Activated naive CD4-positive, alpha-beta T cell treated with anti-CD3 and anti-CD28 coated beads for 36 hours (primary cell): ENCODE data around the gene MMP14. TPM values are rescaled to one million over a fixed set of nuclear protein-coding genes. Genes with fewer than 3 reads are reported as not detected.
A peak's percentile ranks its signal among the peaks of the same experiment; 100 is the strongest.

ENCODE experiments used
- CTCF ChIA-PET: fragments of 350-600 bp; sonication (Branson Sonifier 250); formaldehyde crosslinking; loops from one replicate; lab custom pipeline; 2021; ENCODE audit warnings: antibody characterized with exemption; lab: Charles Lee
- DNase-seq: peaks from one replicate; pipeline ENCODE4 v3.0.0-alpha.2; 2020
- H3K27ac Mint-ChIP-seq: one replicate; pipeline ENCODE4 v1.8.0; 2021; ENCODE audit warnings: mild to moderate bottlenecking, mixed read lengths
- H3K27me3 Mint-ChIP-seq: one replicate; pipeline ENCODE4 v1.8.0; 2021; ENCODE audit warnings: low read depth, mixed read lengths
- H3K36me3 Mint-ChIP-seq: one replicate; pipeline ENCODE4 v1.8.0; 2021; ENCODE audit warnings: low read depth, mixed read lengths
- H3K4me1 Mint-ChIP-seq: one replicate; pipeline ENCODE4 v1.8.0; 2021; ENCODE audit warnings: low read depth, mixed read lengths
- H3K4me3 Mint-ChIP-seq: one replicate; pipeline ENCODE4 v1.8.0; 2021; ENCODE audit warnings: mild to moderate bottlenecking, moderate library complexity, mixed read lengths
- H3K9me3 Mint-ChIP-seq: one replicate; pipeline ENCODE4 v1.8.0; 2021; ENCODE audit warnings: mixed read lengths
- intact Hi-C: fragments of 100-400 bp; cut with micrococcal nuclease; formaldehyde crosslinking; loops from one replicate; pipeline ENCODE4 v1.15.1; 2023
- total RNA-seq, 2 experiments: library from RNA; stranded (reverse); gene quantifications; one replicate each; pipeline ENCODE4 v1.2.3, GENCODE V29; 2021

The MMP14 gene
- total RNA-seq, 2 experiments from 2014 or later: 1.3 to 2.1 TPM

DNA sequence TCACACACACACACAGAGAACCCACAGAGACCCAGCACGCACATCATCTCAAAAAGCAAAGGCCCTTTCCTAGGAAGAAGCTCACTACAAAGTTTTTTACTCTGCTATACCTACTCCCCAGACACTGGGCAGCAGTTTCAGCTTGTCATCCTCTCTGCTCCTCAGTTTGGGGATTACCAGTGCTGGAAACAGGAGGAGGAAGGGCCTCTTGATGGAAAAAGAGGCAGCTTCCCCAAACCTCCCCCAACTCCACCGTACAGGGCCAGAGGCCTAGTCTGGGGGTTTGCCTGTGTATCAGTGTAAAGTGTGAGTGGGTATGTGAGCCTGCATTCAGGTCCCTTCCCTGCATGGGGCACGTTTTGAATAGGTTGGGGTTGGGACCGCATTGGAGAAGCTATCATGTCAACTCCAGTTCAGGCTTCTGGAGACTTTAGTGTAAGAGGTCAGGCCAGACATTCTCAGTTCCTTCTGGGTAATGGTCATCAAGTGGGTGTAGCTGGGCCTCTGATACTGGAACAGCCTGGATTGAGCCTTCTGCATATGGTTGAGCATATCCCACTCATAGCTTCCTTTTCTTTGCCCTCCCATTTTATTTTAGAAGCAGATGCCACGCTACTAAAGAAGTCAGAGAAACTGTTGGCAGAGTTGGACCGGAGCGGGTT, 47.8 kb downstream of the MMP14 start:
- H3K27ac Mint-ChIP-seq: no peak overlapping the region
- intact Hi-C loops: no loop called here
- CTCF ChIA-PET: interaction anchor here (0.5 to 10.8 kb wide), 7 partner anchors 12 to 111 kb away, joined by 3 to 125 read pairs (median 4); partner anchors contain the start of gene LRP10
- H3K36me3 Mint-ChIP-seq: no peaks in the 10 kb centered on the region
- no peak for DNase-seq
- H3K4me1 Mint-ChIP-seq: peaks cover 40% of the 10 kb centered on the region
- H3K4me3 Mint-ChIP-seq: no peak overlapping the region
- H3K9me3 Mint-ChIP-seq: no peaks in the 10 kb centered on the region
- H3K27me3 Mint-ChIP-seq: peaks cover 2% of the 10 kb centered on the region

DNA sequence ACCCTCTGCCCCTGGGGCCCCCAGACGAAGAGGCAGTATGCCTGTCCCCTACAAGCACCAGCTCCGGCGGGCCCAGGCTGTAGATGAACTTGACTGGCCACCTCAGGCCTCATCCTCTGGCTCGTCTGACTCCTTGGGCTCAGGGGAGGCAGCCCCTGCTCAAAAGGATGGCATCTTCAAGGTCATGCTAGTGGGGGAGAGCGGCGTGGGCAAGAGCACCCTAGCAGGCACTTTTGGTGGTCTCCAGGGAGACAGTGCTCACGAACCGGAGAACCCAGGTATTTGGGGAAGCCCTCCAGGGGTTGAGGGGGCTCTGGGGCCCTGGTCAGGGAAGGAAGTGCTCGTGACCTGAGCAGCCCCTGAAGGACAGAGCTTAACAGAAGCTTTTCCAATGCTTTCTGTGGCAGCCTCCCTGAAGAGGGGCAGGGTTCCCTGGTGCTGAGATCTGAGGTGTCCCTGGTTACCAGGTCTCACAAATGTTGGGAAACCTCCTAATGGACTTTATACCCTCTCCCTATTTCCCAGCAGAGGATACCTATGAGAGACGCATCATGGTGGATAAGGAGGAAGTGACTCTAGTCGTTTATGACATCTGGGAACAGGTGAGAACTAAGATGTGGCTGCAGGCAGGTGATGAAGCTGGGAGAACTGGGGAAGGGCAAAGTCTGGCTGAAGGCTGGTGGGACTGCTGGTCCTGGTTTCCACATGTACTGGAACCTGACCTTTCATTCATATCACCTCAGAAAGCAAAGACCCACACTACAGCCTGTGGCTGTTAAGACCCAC, 48.5 kb downstream of the MMP14 start:
- no peak for DNase-seq
- Mint-ChIP-seq H3K36me3 (no peaks in the 10 kb centered on the region), H3K4me3 (no peak overlapping the region), H3K4me1 (peaks cover 45% of the 10 kb centered on the region), H3K9me3 (no peaks in the 10 kb centered on the region), H3K27me3 (peaks cover 2% of the 10 kb centered on the region), H3K27ac (no peak overlapping the region)
- intact Hi-C loops: no loop called here
- CTCF ChIA-PET: interaction anchor here (0.9 to 10.8 kb wide), 6 partner anchors 12 to 61 kb away, joined by 3 to 125 read pairs (median 4); partner anchors contain the start of gene LRP10

DNA sequence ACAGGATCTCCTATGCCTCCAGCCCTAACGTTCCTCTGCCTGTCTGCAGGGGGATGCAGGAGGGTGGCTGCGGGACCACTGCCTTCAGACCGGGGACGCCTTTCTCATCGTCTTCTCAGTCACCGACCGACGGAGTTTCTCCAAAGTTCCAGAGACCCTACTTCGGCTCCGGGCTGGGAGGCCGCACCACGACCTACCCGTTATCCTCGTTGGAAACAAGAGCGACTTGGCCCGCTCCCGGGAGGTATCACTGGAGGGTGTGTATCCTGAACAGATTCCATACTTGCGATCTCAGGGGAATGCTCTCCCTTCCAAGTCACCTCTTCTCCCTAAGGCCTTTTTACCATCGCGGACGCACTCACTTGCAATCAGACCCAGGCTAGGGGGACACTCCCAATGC, 49.6 kb downstream of the MMP14 start:
- Mint-ChIP-seq H3K4me3 (peak overlapping the region; percentile 83), H3K27me3 (peaks cover 2% of the 10 kb centered on the region), H3K9me3 (no peaks in the 10 kb centered on the region), H3K36me3 (no peaks in the 10 kb centered on the region), H3K27ac (no peak overlapping the region), H3K4me1 (peaks cover 50% of the 10 kb centered on the region)
- intact Hi-C loops: loop anchor here (2.0 kb wide), 1 partner anchor 57 kb away; the partner anchor contains the start of gene MRPL52
- DNase-seq: no peak
- CTCF ChIA-PET: interaction anchor here (0.9 to 10.8 kb wide), 4 partner anchors 14 to 63 kb away, joined by 3 to 125 read pairs (median 38); partner anchors contain the start of gene LRP10

DNA sequence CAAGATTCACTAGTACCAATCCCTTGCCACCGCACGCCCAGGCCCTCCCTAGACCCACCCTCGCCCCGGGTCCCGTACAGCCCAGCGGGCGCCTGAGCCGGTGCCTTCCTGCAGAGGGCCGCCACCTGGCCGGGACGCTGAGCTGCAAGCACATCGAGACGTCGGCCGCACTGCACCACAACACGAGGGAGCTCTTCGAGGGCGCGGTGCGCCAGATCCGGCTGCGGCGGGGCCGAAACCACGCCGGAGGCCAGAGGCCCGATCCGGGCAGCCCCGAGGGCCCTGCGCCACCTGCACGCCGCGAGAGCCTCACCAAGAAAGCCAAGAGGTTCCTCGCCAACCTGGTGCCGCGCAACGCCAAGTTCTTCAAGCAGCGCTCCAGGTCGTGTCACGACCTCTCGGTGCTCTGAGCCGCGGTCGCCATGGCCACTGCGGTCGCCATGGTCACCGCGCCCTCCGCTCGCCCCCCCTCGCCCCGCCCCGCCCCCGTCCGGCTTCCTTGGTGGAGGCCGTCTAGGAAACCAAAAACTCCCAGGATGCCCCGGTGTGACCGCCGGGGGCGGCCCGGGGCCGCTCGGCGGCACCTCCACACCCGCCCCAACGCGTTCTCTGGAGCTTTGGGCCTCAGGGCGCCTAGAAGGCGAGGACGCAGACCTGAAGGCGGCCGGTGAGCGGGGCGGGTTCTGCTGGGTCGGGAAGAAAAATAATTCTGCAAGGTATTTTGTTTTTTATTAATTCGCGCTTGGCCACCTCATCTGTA, 50.3 kb downstream of the MMP14 start:
- peak; percentile 87 for DNase-seq
- Mint-ChIP-seq H3K4me1 (peaks cover 50% of the 10 kb centered on the region), H3K27ac (peak overlapping the region; percentile 84), H3K36me3 (no peaks in the 10 kb centered on the region), H3K27me3 (peaks cover 2% of the 10 kb centered on the region), H3K9me3 (no peaks in the 10 kb centered on the region), H3K4me3 (peak overlapping the region; percentile 83)
- intact Hi-C loops: loop anchor here (1.0 to 2.0 kb wide), 4 partner anchors 15 to 58 kb away; partner anchors contain the start of genes LRP10, MRPL52, PRMT5 and RBM23
- CTCF ChIA-PET: interaction anchor here (1.1 to 10.8 kb wide), 4 partner anchors 14 to 43 kb away, joined by 3 to 125 read pairs (median 38); partner anchors contain the start of gene LRP10

DNA sequence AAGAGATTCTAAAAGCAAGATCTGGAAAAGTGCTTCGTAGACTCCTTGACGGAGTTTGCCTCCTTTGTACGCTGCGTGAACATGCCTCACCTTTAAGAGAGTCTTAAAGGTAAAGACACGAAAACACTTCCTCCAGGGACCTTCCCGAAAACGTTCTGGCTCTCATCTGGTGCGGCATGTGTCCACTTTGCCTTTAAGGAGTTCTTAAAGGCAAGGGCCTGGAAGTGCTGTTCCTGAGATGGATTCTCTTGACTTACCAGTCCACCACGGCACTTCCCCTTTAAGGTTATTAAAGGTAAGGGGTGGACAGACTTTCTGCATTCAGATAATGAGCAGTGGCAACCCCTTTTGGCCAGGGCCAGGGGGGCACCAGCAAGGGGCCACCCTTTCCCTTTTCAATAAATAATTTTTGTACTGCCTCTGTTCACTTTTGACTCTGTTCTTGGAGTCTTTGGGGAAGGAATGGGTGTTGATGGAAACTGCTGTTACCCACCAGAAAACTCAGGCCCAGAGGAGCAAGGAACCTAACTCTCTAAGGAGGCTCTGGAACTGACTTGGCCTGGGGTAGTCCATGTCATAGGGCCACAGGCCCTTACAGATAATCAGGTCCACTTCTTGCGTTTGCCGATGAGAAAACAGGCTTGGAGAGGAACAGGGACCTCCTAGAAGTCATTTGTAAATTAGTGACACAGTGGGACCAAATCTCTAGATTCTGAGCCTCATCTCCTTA, 51.0 kb downstream of the MMP14 start:
- Mint-ChIP-seq H3K27me3 (peaks cover 2% of the 10 kb centered on the region), H3K4me3 (peak overlapping the region; percentile 83), H3K27ac (peak overlapping the region; percentile 84), H3K9me3 (no peaks in the 10 kb centered on the region), H3K4me1 (peaks cover 50% of the 10 kb centered on the region), H3K36me3 (no peaks in the 10 kb centered on the region)
- peak; percentile 61 for DNase-seq
- CTCF ChIA-PET: interaction anchor here (1.1 to 10.8 kb wide), 5 partner anchors 13 to 73 kb away, joined by 3 to 125 read pairs (median 5); partner anchors contain the start of gene LRP10
- intact Hi-C loops: loop anchor here (1.0 to 2.0 kb wide), 4 partner anchors 16 to 59 kb away; partner anchors contain the start of genes LRP10, MRPL52, PRMT5 and RBM23

DNA sequence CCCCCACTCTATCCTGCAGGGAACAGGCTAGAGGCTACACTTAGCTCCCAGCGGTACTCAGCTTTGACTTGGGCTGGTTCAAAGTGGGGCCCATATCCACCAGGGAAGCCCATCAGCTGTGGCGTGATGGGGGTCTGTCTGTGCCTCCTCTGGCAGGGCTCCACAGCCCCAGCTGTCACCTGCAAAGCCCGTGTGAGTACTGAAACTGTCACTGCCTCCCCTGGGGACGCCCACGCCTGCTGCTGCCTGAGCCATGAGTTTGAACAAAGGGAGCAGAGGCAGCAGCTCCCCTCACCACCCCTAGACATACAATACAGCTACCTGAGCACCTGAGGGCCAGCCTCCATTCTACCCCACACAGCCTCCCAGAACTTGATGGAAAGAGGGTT, 51.6 kb downstream of the MMP14 start:
- peaks cover 2% of the 10 kb centered on the region for H3K27me3 Mint-ChIP-seq
- peak overlapping the region; percentile 83 for H3K4me3 Mint-ChIP-seq
- H3K27ac Mint-ChIP-seq: peak overlapping the region; percentile 13
- H3K4me1 Mint-ChIP-seq: peaks cover 45% of the 10 kb centered on the region
- H3K9me3 Mint-ChIP-seq: no peaks in the 10 kb centered on the region
- CTCF ChIA-PET: interaction anchor here (0.6 to 10.8 kb wide), 6 partner anchors 13 to 74 kb away, joined by 3 to 125 read pairs (median 4); partner anchors contain the start of gene LRP10
- intact Hi-C loops: loop anchor here (1.0 to 2.0 kb wide), 5 partner anchors 12 to 59 kb away; partner anchors contain the start of genes LRP10, MRPL52, PRMT5 and RBM23
- peak; percentile 59 for DNase-seq
- no peaks in the 10 kb centered on the region for H3K36me3 Mint-ChIP-seq

DNA sequence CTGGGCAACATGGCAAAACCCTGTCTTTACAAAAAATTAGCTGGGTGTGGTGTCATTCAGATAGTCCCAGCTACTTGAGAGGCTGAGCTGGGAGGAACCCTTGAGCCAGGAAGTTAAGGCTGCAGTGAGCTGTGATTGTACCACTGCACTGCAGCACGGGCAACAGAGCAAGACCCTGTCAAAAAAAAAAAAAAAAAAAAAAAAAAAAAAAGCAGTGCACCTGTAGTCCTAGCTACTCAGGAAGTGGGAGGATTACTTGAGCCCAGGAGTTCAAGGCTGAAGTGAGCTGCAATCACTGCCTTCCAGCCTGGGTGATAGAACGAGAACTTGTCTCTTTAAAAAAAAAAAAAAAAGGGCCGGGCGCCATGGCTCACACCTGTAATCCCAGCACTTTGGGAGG, 52.3 kb downstream of the MMP14 start:
- H3K27me3 Mint-ChIP-seq: peaks cover 2% of the 10 kb centered on the region
- CTCF ChIA-PET: interaction anchor here (0.6 to 10.8 kb wide), 11 partner anchors 12 to 802 kb away, joined by 3 to 125 read pairs (median 3); partner anchors contain the start of gene LRP10
- H3K4me3 Mint-ChIP-seq: no peak overlapping the region
- no peak overlapping the region for H3K27ac Mint-ChIP-seq
- no peaks in the 10 kb centered on the region for H3K36me3 Mint-ChIP-seq
- intact Hi-C loops: loop anchor here (1.0 kb wide), 1 partner anchor 12 kb away; no protein-coding TSS in a partner anchor
- H3K4me1 Mint-ChIP-seq: peaks cover 40% of the 10 kb centered on the region
- DNase-seq: peak; percentile 57
- no peaks in the 10 kb centered on the region for H3K9me3 Mint-ChIP-seq

DNA sequence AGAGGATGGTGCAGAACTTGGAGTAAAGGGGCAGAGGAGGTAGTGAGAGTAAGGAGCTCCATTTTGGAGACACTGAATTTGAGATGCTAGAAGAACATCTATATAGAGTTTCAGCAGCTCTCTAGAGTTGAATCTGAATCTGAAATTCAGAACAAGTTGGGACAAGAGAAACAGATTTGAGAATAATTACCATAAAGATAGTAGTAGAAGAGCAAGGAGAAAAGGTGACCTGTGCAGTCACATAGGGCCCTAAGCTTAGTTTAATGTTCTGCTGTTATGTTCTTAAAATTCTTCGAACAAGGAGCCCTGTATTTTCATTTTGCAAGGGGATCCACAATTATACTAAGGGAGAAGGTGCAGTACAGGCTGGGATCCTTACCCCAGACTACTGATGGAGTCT, 54.0 kb downstream of the MMP14 start:
- H3K36me3 Mint-ChIP-seq: no peaks in the 10 kb centered on the region
- intact Hi-C loops: no loop called here
- peaks cover 2% of the 10 kb centered on the region for H3K27me3 Mint-ChIP-seq
- DNase-seq: no peak
- peaks cover 32% of the 10 kb centered on the region for H3K4me1 Mint-ChIP-seq
- H3K4me3 Mint-ChIP-seq: no peak overlapping the region
- H3K9me3 Mint-ChIP-seq: no peaks in the 10 kb centered on the region
- H3K27ac Mint-ChIP-seq: no peak overlapping the region
- CTCF ChIA-PET: interaction anchor here (0.6 to 10.8 kb wide), 6 partner anchors 10 to 108 kb away, joined by 3 to 125 read pairs (median 4); partner anchors contain the start of gene LRP10

DNA sequence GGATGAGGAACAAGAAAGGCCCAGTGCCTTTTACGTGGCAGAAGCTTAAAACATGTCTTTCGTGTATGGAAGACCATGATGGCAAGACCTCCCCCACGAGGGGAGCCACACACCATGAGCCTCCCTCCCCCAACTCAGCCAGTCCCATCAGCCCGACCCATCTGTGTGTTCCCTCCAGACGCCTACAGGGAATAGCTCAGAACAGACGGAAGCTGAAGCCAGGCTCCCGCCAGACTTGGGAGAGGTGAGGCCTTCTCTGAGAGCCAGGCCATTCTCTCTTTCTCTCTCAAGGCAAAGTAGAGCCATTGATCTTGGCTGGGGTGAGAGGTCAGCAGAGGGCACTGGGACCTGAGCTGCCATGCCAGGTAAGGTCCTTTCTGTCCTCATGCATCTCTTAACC, 56.1 kb downstream of the MMP14 start:
- no peak overlapping the region for H3K4me3 Mint-ChIP-seq
- no peak for DNase-seq
- no peaks in the 10 kb centered on the region for H3K36me3 Mint-ChIP-seq
- peaks cover 22% of the 10 kb centered on the region for H3K4me1 Mint-ChIP-seq
- intact Hi-C loops: no loop called here
- CTCF ChIA-PET: interaction anchor here (1.9 kb wide), 1 partner anchor 322 kb away, joined by 4 read pairs; no protein-coding TSS in a partner anchor
- no peaks in the 10 kb centered on the region for H3K27me3 Mint-ChIP-seq
- H3K9me3 Mint-ChIP-seq: no peaks in the 10 kb centered on the region
- H3K27ac Mint-ChIP-seq: no peak overlapping the region

DNA sequence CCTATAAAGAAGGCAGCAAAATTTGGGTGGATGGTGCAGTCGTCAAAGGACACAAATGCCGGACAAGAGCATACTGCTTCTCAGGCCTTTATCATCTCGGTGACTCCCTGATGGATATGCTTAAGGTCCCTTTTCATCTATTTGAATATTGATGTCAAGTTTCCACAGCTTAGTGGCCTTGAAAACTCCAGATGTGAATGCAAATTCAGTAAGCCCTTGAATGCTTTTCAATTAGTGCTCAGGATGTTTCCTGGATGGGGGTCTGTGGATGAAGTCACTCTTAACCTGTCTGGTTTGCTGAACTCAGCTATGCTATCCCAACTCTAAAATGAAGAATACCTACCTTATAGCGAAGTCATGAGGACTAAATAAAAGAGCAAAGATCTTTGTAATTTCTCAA, 57.3 kb downstream of the MMP14 start:
- H3K36me3 Mint-ChIP-seq: no peaks in the 10 kb centered on the region
- H3K4me1 Mint-ChIP-seq: peaks cover 17% of the 10 kb centered on the region
- H3K27ac Mint-ChIP-seq: no peak overlapping the region
- no peaks in the 10 kb centered on the region for H3K9me3 Mint-ChIP-seq
- H3K4me3 Mint-ChIP-seq: no peak overlapping the region
- intact Hi-C loops: no loop called here
- DNase-seq: no peak
- CTCF ChIA-PET: interaction anchor here (1.0 to 1.9 kb wide), 2 partner anchors 18 to 323 kb away, joined by 3 to 4 read pairs; no protein-coding TSS in a partner anchor
- no peaks in the 10 kb centered on the region for H3K27me3 Mint-ChIP-seq

DNA sequence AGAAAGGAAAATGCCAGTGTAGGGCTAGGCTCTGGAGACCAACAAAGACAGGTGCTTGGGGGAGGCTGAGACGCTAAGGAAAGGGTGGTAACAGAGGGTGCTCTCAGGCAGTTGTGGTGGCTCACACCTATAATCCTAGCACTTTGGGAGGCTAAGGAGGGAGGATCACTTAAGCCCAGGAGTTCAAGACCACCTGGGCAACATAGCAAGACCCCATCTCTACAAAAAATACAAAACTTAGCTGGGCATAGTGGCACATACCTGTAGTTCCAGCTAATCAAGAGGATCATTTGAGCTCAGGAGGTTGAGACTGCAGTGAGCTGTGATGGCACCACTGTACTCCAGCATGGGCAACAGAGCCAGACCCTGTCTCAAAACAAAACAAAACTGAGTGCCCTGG, 59.0 kb downstream of the MMP14 start:
- Mint-ChIP-seq H3K9me3 (no peaks in the 10 kb centered on the region), H3K36me3 (peaks cover 1% of the 10 kb centered on the region), H3K27ac (no peak overlapping the region), H3K4me1 (peaks cover 12% of the 10 kb centered on the region), H3K4me3 (no peak overlapping the region), H3K27me3 (no peaks in the 10 kb centered on the region)
- intact Hi-C loops: no loop called here
- DNase-seq: no peak
- CTCF ChIA-PET: interaction anchor here (0.5 to 3.1 kb wide), 4 partner anchors 17 to 75 kb away, joined by 4 to 27 read pairs (median 8); partner anchors contain the start of gene LRP10
